HG03139 (cell line): ENCODE measurements around the gene SNX14.
"Not testable (repeated sequence)": the region's sequence is repeated elsewhere in the genome, so short reads cannot be mapped to it uniquely, and the experiment has no call there.

Experiments used
- ATAC-seq: cut with Tn5 transposase; IDR thresholded peaks from one replicate; pipeline ENCODE4 v1.9.1; 2021; ENCODE audit not compliant: unreplicated experiment

SNX14 gene

GRCh38 chr6:85585741-85586140, 7.9 kb downstream of the SNX14 start:
- no peak for ATAC-seq

GRCh38 chr6:85582832-85583231, 10.8 kb downstream of the SNX14 start:
- ATAC-seq, result not testable (repeated sequence)

GRCh38 chr6:85581572-85581971, 12.1 kb downstream of the SNX14 start:
- ATAC-seq, result no peak

- ATAC-seq, result no peak
These were observed 12.8 kb downstream of the SNX14 start for GRCh38 chr6:85580878-85581267.

GRCh38 chr6:85580118-85580877, 13.4 kb downstream of the SNX14 start:
- ATAC-seq, result no peak

GRCh38 chr6:85579581-85579980, 14.1 kb downstream of the SNX14 start:
- no peak for ATAC-seq

GRCh38 chr6:85576476-85576875, 17.2 kb downstream of the SNX14 start:
- no peak for ATAC-seq

- ATAC-seq, result no peak
These were observed 18.6 kb downstream of the SNX14 start for GRCh38 chr6:85574932-85575598.

- no peak for ATAC-seq
These were observed 24.3 kb downstream of the SNX14 start for GRCh38 chr6:85569323-85569722.

GRCh38 chr6:85568411-85568810, 25.2 kb downstream of the SNX14 start:
- no peak for ATAC-seq

- ATAC-seq, result no peak
These were observed 27.9 kb downstream of the SNX14 start for GRCh38 chr6:85565736-85566135.

- not testable (repeated sequence) for ATAC-seq
These were observed 29.4 kb downstream of the SNX14 start for GRCh38 chr6:85564223-85564622.

GRCh38 chr6:85561750-85562357, 31.8 kb downstream of the SNX14 start:
- ATAC-seq, result no peak

- ATAC-seq, result no peak
These were observed 36.5 kb downstream of the SNX14 start for GRCh38 chr6:85556992-85557668.

- ATAC-seq, result no peak
These were observed 41.0 kb downstream of the SNX14 start for GRCh38 chr6:85552652-85553051.

- ATAC-seq, result no peak
These were observed 42.4 kb downstream of the SNX14 start for GRCh38 chr6:85551264-85551663.

- ATAC-seq, result no peak
These were observed 45.9 kb downstream of the SNX14 start for GRCh38 chr6:85547719-85548118.

- no peak for ATAC-seq
These were observed 48.9 kb downstream of the SNX14 start for GRCh38 chr6:85544776-85545175.

- no peak for ATAC-seq
These were observed 56.6 kb downstream of the SNX14 start for GRCh38 chr6:85537055-85537494.

GRCh38 chr6:85524281-85524680, 69.4 kb downstream of the SNX14 start:
- not testable (repeated sequence) for ATAC-seq

- no peak for ATAC-seq
These were observed 77.5 kb downstream of the SNX14 start for GRCh38 chr6:85516168-85516567.
